Hepatocyte (in vitro differentiated cells): ENCODE measurements around the gene ANKMY2. TPM values are rescaled to one million over a fixed set of nuclear protein-coding genes. Genes with fewer than 3 reads are reported as not detected.

Experiments
- DNase-seq: peaks from one replicate; pipeline ENCODE4 v3.0.0-alpha.2; 2016; ENCODE audit warnings: low spot score
- H2AFZ ChIP-seq: fragments of 200-600 bp; sonication (generic); 2 replicates; pipeline ENCODE4 v1.6.0; 2016; ENCODE audit warnings: antibody characterized with exemption, mild to moderate bottlenecking
- H3K27ac ChIP-seq: fragments of 200-600 bp; sonication (generic); 2 replicates; pipeline ENCODE4 v1.5.1; 2016; ENCODE audit warnings: mild to moderate bottlenecking
- H3K27me3 ChIP-seq: fragments of 200-600 bp; sonication (generic); 2 replicates; pipeline ENCODE4 v1.6.1; 2016
- H3K36me3 ChIP-seq: fragments of 200-600 bp; sonication (generic); replicated peaks from 2 replicates; pipeline ENCODE4 v1.5.1; 2016; ENCODE audit warnings: low read depth; ENCODE audit not compliant: insufficient read depth
- H3K4me1 ChIP-seq: fragments of 200-600 bp; sonication (generic); 2 replicates; pipeline ENCODE4 v1.5.1; 2016; ENCODE audit warnings: mild to moderate bottlenecking, moderate library complexity; ENCODE audit not compliant: insufficient read depth
- H3K4me2 ChIP-seq: fragments of 200-600 bp; sonication (generic); 2 replicates; pipeline ENCODE4 v1.6.0; 2016
- H3K4me3 ChIP-seq: fragments of 200-600 bp; sonication (generic); 2 replicates; pipeline ENCODE4 v1.5.1; 2016; ENCODE audit warnings: mild to moderate bottlenecking
- H3K79me2 ChIP-seq: fragments of 200-600 bp; sonication (generic); 2 replicates; pipeline ENCODE4 v1.6.0; 2017; ENCODE audit warnings: mild to moderate bottlenecking
- H3K9me2 ChIP-seq: fragments of 200-600 bp; sonication (generic); replicated peaks from 2 replicates; pipeline ENCODE4 v1.6.0; 2017; ENCODE audit warnings: mild to moderate bottlenecking; ENCODE audit not compliant: insufficient read depth
- H3K9me3 ChIP-seq: fragments of 200-600 bp; sonication (generic); 2 replicates; pipeline ENCODE4 v1.5.1; 2016; ENCODE audit warnings: low read depth, mild to moderate bottlenecking
- H4K20me1 ChIP-seq: fragments of 200-600 bp; sonication (generic); 2 replicates; pipeline ENCODE4 v1.6.0; 2016; ENCODE audit warnings: mild to moderate bottlenecking; ENCODE audit not compliant: insufficient read depth, poor library complexity, severe bottlenecking
- EZH2 ChIP-seq: fragments of 200-600 bp; sonication (generic); IDR thresholded peaks from 2 replicates; pipeline ENCODE4 v1.6.1; 2016; ENCODE audit warnings: antibody characterized with exemption, mild to moderate bottlenecking, borderline replicate concordance
- EZH2phosphoT487 ChIP-seq: fragments of 200-600 bp; sonication (generic); IDR thresholded peaks from one replicate; pipeline ENCODE4 v1.6.1; 2018; ENCODE audit warnings: antibody characterized with exemption, mild to moderate bottlenecking, low read depth, moderate library complexity; ENCODE audit not compliant: unreplicated experiment, severe bottlenecking
- WGBS: methylation state at CpG from one replicate; pipeline ENCODE4 v1.1.6; 2016; ENCODE audit warnings: low lambda C conversion rate; ENCODE audit errors: missing lambda C conversion rate; 5-methylcytosine and 5-hydroxymethylcytosine counted together
- polyA plus RNA-seq: library from polyadenylated mRNA; unstranded; fragments of >200 nt; fragmentation: Nextera tagmentation; extraction: Ambion mirVana; gene quantifications from 2 replicates; pipeline ENCODE4 v1.2.1, GENCODE V29; 2016
- total RNA-seq: library from RNA; depleted of rRNA; stranded (reverse); fragments of >200 nt; gene quantifications from 2 replicates; pipeline ENCODE4 v1.2.3, GENCODE V29; 2014
- TF ChIP-seq, protein P1 (sequence below): fragments of 200-600 bp; sonication (generic); IDR thresholded peaks from 2 replicates; pipeline ENCODE4 v1.5.1; 2016; ENCODE audit warnings: antibody characterized with exemption, mild to moderate bottlenecking; ENCODE audit not compliant: poor library complexity

The ANKMY2 gene
- total and polyA plus RNA-seq, 2 experiments from 2014 or later, result 30.7 to 42.5 TPM

- no peaks in the 10 kb centered on the region for H3K9me3 ChIP-seq
- H2AFZ ChIP-seq, result no peak overlapping the region
- peak overlapping the region; percentile 42 for H3K4me2 ChIP-seq
- no peak overlapping the region for H3K4me3 ChIP-seq
- no peak for DNase-seq
- no peaks in the 10 kb centered on the region for H3K9me2 ChIP-seq
- no peaks in the 10 kb centered on the region for H3K27me3 ChIP-seq
- no peak for TF ChIP-seq EZH2
- TF ChIP-seq EZH2phosphoT487, result no peak
- TF ChIP-seq, protein P1, sequence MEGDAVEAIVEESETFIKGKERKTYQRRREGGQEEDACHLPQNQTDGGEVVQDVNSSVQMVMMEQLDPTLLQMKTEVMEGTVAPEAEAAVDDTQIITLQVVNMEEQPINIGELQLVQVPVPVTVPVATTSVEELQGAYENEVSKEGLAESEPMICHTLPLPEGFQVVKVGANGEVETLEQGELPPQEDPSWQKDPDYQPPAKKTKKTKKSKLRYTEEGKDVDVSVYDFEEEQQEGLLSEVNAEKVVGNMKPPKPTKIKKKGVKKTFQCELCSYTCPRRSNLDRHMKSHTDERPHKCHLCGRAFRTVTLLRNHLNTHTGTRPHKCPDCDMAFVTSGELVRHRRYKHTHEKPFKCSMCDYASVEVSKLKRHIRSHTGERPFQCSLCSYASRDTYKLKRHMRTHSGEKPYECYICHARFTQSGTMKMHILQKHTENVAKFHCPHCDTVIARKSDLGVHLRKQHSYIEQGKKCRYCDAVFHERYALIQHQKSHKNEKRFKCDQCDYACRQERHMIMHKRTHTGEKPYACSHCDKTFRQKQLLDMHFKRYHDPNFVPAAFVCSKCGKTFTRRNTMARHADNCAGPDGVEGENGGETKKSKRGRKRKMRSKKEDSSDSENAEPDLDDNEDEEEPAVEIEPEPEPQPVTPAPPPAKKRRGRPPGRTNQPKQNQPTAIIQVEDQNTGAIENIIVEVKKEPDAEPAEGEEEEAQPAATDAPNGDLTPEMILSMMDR, result no peak
- no peaks in the 10 kb centered on the region for H4K20me1 ChIP-seq
- peaks cover 32% of the 10 kb centered on the region for H3K4me1 ChIP-seq
- H3K27ac ChIP-seq, result peak overlapping the region; percentile 14
- peaks cover 88% of the 10 kb centered on the region for H3K79me2 ChIP-seq
- H3K36me3 ChIP-seq, result no peaks in the 10 kb centered on the region
- whole genome bisulfite sequencing, result 76% methylated on average over 5 of the region's 5 CpGs
These were observed 8.2 kb downstream of the ANKMY2 start for GRCh38 chr7:16637379-16637778.

- Histone ChIP-seq H4K20me1 (no peaks in the 10 kb centered on the region), H3K36me3 (no peaks in the 10 kb centered on the region), H2AFZ (no peak overlapping the region), H3K79me2 (peaks cover 86% of the 10 kb centered on the region), H3K4me1 (peaks cover 27% of the 10 kb centered on the region), H3K9me2 (no peaks in the 10 kb centered on the region), H3K9me3 (no peaks in the 10 kb centered on the region), H3K27ac (peak overlapping the region; percentile 14), H3K4me3 (no peak overlapping the region), H3K27me3 (no peaks in the 10 kb centered on the region), H3K4me2 (peak overlapping the region; percentile 42)
- no peak for TF ChIP-seq EZH2phosphoT487
- TF ChIP-seq EZH2, result no peak
- TF ChIP-seq, protein P1, result no peak
- WGBS, result 74% methylated on average over 1 of the region's 1 CpG
- DNase-seq, result no peak
These were observed 8.9 kb downstream of the ANKMY2 start for GRCh38 chr7:16636555-16637101.

DNA sequence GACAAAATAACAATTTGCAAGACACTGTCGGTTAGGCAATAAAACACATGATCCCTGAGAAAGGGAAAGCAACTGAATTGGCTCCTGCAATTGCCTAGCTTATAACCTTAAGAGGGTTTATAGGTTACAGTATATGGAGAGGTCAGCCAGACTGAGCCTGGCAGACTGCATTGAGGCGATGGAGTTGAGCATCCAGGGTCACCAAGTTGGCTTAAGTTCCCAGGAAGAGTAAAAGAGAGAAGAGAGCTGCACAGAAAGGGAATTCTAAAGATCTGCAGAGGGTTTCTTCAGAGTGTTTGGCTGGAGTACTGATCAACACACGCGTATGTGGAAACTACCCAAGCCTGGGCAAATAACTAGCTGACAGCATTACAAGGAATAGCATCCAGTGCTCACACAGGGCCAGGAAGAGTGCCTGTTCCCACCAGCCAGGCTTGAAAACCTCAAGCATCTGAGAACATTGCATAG is 11.2 kb downstream of the ANKMY2 start:
- DNase-seq, result no peak
- Histone ChIP-seq H3K4me3 (no peak overlapping the region), H3K4me2 (no peak overlapping the region)

More for the DNA sequence above, 11.2 kb downstream of the ANKMY2 start:
- WGBS, result 80% methylated on average over 4 of the region's 4 CpGs
- Histone ChIP-seq H4K20me1 (no peaks in the 10 kb centered on the region), H3K27ac (no peak overlapping the region), H3K4me1 (peaks cover 27% of the 10 kb centered on the region), H3K9me2 (no peaks in the 10 kb centered on the region), H3K27me3 (no peaks in the 10 kb centered on the region), H3K79me2 (peaks cover 77% of the 10 kb centered on the region), H3K9me3 (no peaks in the 10 kb centered on the region), H3K36me3 (no peaks in the 10 kb centered on the region), H2AFZ (no peak overlapping the region)
- TF ChIP-seq EZH2phosphoT487 (no peak), EZH2 (no peak)
- TF ChIP-seq, protein P1, result no peak
